ENCODE data around the gene TMEM121.
A peak's percentile ranks its signal among the peaks of the same experiment; 100 is the strongest.

TMEM121 gene

DNA sequence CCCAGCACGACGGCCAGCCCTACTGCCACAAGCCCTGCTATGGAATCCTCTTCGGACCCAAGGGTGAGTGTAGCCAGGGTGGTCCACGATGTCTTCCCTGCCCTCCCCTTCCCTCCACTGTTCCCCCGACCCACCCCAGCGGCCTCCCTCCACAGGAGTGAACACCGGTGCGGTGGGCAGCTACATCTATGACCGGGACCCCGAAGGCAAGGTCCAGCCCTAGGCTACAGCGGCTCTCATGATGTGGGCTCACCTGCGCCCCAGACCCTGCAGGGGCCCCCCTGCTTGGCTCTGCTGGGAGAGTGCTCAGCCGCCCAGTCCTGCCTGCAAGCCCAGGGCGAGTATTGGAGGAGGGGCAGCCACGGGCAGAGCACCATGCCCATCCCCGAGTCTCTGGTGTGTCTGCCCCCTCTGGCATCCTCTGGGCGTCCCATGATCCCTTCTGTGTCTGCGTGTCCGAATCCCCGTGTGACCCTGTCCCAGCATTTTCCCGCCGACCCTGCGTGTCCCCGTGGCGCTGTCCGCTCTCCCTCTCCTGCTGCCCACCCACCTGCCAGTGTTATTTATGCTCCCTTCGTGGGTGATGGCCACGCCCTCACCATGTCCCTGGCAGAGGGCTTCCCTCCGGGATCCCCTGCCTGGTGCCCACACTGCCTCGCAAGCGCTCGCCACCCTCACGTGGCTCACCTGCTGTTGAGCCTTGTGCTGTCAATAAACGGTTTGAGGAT is 46.8 kb upstream of the TMEM121 start:
- peaks cover 71% of the 10 kb centered on the region for H3K27me3 Mint-ChIP-seq (ENCODE audit: low read depth, poor library complexity)
- peaks cover 3% of the 10 kb centered on the region for H3K9me3 Mint-ChIP-seq
- no peaks in the 10 kb centered on the region for H3K36me3 Mint-ChIP-seq (ENCODE audit: low read depth)
- TF ChIP-seq, protein P1, sequence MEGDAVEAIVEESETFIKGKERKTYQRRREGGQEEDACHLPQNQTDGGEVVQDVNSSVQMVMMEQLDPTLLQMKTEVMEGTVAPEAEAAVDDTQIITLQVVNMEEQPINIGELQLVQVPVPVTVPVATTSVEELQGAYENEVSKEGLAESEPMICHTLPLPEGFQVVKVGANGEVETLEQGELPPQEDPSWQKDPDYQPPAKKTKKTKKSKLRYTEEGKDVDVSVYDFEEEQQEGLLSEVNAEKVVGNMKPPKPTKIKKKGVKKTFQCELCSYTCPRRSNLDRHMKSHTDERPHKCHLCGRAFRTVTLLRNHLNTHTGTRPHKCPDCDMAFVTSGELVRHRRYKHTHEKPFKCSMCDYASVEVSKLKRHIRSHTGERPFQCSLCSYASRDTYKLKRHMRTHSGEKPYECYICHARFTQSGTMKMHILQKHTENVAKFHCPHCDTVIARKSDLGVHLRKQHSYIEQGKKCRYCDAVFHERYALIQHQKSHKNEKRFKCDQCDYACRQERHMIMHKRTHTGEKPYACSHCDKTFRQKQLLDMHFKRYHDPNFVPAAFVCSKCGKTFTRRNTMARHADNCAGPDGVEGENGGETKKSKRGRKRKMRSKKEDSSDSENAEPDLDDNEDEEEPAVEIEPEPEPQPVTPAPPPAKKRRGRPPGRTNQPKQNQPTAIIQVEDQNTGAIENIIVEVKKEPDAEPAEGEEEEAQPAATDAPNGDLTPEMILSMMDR (IDR thresholded peaks at IDR 0.05) = no peak
- DNase-seq = no peak
- H3K4me3 Mint-ChIP-seq = no peak overlapping the region
- peaks cover 35% of the 10 kb centered on the region for H3K4me1 Mint-ChIP-seq
- no peak overlapping the region for H3K27ac Mint-ChIP-seq

DNA sequence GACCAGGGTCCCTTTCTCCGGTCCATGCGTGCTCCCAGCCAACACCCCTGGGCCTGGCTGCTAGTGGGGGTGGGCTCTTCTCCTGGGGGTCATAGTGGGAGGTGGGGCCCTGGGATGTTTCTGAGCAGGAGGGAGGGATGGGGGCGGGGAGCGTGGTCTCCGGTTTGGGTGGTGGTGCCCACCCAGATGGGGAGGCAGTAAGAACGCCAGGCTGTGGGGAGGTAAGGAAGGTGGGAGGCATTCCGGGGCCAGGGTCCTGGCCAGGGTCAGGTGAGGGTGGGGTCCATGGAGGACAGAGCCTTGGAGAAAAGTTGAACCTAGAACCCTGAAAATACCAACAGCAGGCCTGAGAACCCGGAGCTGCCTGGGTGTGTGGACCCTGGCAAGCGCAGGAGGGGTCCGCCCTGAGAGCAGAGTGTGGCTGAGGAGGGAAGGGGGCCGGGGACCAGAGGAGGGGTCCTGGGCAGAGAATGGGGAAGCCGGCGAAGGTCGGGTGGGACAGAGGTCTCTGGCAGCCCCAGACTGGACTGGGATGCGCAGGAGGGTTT is 46.1 kb upstream of the TMEM121 start:
- Mint-ChIP-seq H3K4me1 (peaks cover 36% of the 10 kb centered on the region), H3K27ac (no peak overlapping the region), H3K9me3 (peaks cover 3% of the 10 kb centered on the region), H3K4me3 (no peak overlapping the region), H3K36me3 (ENCODE audit: low read depth) (no peaks in the 10 kb centered on the region), H3K27me3 (ENCODE audit: low read depth, poor library complexity) (peaks cover 77% of the 10 kb centered on the region)
- TF ChIP-seq, protein P1 (IDR thresholded peaks at IDR 0.05) = no peak
- DNase-seq = no peak

DNA sequence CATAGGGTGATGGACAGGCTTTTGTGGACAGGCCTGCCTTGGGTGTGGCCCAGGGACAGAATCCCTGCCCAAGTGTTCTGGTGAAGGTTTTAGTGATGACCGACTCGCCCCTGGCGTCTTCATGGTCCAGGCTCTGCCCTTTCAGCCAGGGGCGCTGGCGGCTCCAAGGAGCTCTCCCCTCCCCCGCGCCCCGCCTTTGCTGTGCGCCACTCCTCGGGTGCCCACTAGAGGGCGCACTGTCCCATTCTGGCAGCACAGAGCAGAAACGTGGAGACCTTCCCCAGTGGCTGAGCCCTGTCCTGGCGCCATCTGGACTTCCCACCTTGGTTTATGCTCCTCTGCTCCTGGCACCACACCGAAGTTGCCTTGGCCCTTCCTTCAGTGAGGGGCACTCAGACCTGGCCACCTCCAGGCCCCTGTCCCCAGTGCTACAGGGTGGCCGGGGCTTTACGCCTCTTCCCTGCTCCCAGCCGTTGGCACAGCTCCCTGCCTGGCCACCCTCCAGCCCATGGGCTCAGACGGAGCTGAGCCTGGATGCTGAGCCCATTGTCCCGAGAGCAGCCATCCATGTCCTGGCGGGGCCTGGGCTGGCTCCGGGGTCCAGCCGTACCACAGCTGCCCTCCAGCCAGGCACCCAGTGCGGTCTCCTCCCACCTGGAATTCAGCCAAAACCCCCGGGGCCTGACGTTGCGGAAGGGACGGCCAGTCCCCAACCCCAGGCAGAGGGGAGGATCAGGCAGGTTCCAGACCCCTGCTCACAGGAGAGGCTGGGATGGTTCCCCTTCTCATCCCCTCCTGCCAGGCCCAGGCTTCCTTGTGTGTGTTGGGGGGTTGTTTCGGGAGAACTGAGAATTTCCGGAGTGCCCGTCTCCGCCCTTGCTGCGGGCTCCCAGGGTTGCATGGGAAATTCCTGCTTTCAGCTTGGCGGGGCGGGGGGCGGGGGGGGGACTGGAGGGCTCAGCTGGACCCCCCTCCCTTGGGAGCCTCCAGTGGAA is 45.3 kb upstream of the TMEM121 start:
- peak overlapping the region; percentile 18 for H3K4me3 Mint-ChIP-seq
- TF ChIP-seq, protein P1 (IDR thresholded peaks at IDR 0.05) = peak; percentile 99

DNA sequence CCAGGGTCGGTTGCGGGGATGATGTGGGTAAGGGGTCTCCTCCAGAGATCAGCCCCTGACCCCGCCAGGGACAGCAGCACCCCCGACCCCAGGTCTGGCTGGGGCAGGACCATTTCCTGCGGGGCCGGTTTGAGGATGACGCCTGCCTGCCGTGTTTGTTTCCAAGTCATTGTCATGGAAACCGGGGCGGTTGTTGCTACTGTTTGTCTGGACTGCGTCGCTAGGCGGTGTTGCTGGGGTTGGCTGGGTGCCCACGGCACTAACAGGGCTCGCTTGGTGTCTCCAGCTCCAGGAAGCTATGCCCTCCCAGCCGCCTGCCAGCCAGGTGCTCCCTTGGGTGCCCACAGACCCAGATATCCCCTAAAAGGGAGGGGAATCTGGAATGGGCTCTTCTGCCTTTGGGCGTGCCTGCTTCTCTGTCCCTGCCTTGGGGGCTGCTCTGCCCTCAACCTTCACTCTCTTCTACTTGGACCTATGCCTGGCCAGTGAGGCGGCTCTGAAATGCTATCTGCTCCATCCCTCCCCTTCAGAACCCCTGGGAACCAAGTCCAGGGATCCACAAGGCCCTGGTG is 44.4 kb upstream of the TMEM121 start:
- DNase-seq = peak; percentile 78
- H3K4me1 Mint-ChIP-seq = peaks cover 40% of the 10 kb centered on the region
- no peaks in the 10 kb centered on the region for H3K36me3 Mint-ChIP-seq (ENCODE audit: low read depth)
- peaks cover 84% of the 10 kb centered on the region for H3K27me3 Mint-ChIP-seq (ENCODE audit: low read depth, poor library complexity)
- TF ChIP-seq, protein P1 (IDR thresholded peaks at IDR 0.05) = no peak
- H3K9me3 Mint-ChIP-seq = peaks cover 3% of the 10 kb centered on the region
- peak overlapping the region; percentile 99 for H3K27ac Mint-ChIP-seq
- H3K4me3 Mint-ChIP-seq = peak overlapping the region; percentile 70

More for the DNA sequence above, 45.3 kb upstream of the TMEM121 start:
- peaks cover 3% of the 10 kb centered on the region for H3K9me3 Mint-ChIP-seq
- no peak overlapping the region for H3K27ac Mint-ChIP-seq
- peak; percentile 95 for DNase-seq
- H3K4me1 Mint-ChIP-seq = peaks cover 41% of the 10 kb centered on the region
- H3K36me3 Mint-ChIP-seq (ENCODE audit: low read depth) = no peaks in the 10 kb centered on the region
- peaks cover 77% of the 10 kb centered on the region for H3K27me3 Mint-ChIP-seq (ENCODE audit: low read depth, poor library complexity)

DNA sequence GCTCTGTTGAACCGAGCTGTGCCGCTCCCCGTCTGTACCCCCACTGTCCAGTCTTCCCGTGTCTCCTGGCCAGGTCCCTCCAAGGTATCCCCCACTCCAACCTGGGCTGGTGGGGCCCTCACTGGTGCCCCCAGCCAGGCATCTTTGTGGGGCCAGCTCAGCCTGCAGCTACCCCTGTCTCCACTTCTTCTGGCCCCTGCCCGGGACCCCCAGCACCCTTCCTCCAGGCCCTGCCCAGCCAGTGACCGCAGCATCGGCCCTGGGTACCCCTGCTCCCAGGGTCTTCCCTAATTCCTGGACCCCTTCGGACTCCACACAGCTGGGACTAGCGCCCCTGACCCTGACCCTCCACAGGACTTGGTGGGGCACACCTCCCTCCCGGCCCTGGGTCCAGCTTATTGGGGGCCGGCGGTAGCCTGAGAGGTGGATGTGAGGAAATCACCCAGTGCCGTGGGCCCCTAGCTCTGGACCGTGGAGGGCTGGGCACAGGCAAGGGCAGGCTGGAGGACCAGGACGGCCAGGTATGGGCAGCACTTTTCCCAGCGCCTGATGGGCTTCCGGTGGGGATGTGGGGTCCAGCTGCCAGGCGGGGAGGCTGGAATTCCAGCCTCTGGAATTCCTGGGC is 43.8 kb upstream of the TMEM121 start:
- Mint-ChIP-seq H3K36me3 (ENCODE audit: low read depth) (no peaks in the 10 kb centered on the region), H3K4me1 (peaks cover 35% of the 10 kb centered on the region), H3K27ac (peak overlapping the region; percentile 99), H3K9me3 (no peaks in the 10 kb centered on the region), H3K4me3 (peak overlapping the region; percentile 70), H3K27me3 (ENCODE audit: low read depth, poor library complexity) (peaks cover 83% of the 10 kb centered on the region)
- TF ChIP-seq, protein P1 (IDR thresholded peaks at IDR 0.05) = no peak
- DNase-seq = no peak

Data from nephron progenitor cell (in vitro differentiated cells).